HG03354 (cell line): Measurements from ENCODE around the gene PACSIN3.

Experiments
- ATAC-seq: cut with Tn5 transposase; IDR thresholded peaks from one replicate; pipeline ENCODE4 v1.9.1; 2021; ENCODE audit warnings: mild to moderate bottlenecking; ENCODE audit not compliant: unreplicated experiment, poor library complexity, severe bottlenecking

PACSIN3 gene

GRCh38 chr11:47156951-47157350, 29.3 kb downstream of the PACSIN3 start:
- no peak for ATAC-seq

- ATAC-seq, result no peak
Measured at GRCh38 chr11:47156333-47156732, 29.9 kb downstream of the PACSIN3 start.

GRCh38 chr11:47155879-47156278, 30.4 kb downstream of the PACSIN3 start:
- ATAC-seq, result no peak

- ATAC-seq, result no peak
Measured at GRCh38 chr11:47154616-47155570, 31.3 kb downstream of the PACSIN3 start.

- ATAC-seq, result peak; percentile 64
Measured at GRCh38 chr11:47152953-47153950, 33.0 kb downstream of the PACSIN3 start.

GRCh38 chr11:47152126-47152952, 33.9 kb downstream of the PACSIN3 start:
- ATAC-seq, result no peak

GRCh38 chr11:47149782-47150181, 36.5 kb downstream of the PACSIN3 start:
- ATAC-seq, result no peak

- no peak for ATAC-seq
Measured at GRCh38 chr11:47148903-47149531, 37.2 kb downstream of the PACSIN3 start.

GRCh38 chr11:47148270-47148669, 38.0 kb downstream of the PACSIN3 start:
- ATAC-seq, result no peak

- no peak for ATAC-seq
Measured at GRCh38 chr11:47147681-47148080, 38.6 kb downstream of the PACSIN3 start.

GRCh38 chr11:47147250-47147649, 39.0 kb downstream of the PACSIN3 start:
- ATAC-seq, result no peak

GRCh38 chr11:47144541-47144940, 41.7 kb downstream of the PACSIN3 start:
- ATAC-seq, result no peak

GRCh38 chr11:47143322-47143721, 42.9 kb downstream of the PACSIN3 start:
- ATAC-seq, result no peak

GRCh38 chr11:47139878-47140277, 46.4 kb downstream of the PACSIN3 start:
- ATAC-seq, result no peak

GRCh38 chr11:47137476-47137875, 48.8 kb downstream of the PACSIN3 start:
- no peak for ATAC-seq

GRCh38 chr11:47136921-47137320, 49.3 kb downstream of the PACSIN3 start:
- ATAC-seq, result no peak

- no peak for ATAC-seq
Measured at GRCh38 chr11:47136327-47136726, 49.9 kb downstream of the PACSIN3 start.

- ATAC-seq, result no peak
Measured at GRCh38 chr11:47132981-47133380, 53.3 kb downstream of the PACSIN3 start.

GRCh38 chr11:47132490-47132889, 53.7 kb downstream of the PACSIN3 start:
- no peak for ATAC-seq
